Activated T-cell treated with anti-CD3 and anti-CD28 coated beads, Interleukin-2, amount 50 U/mL, for 4 hours (primary cell): Measurements from ENCODE around the gene KCP. TPM values are rescaled to one million over a fixed set of nuclear protein-coding genes. Genes with fewer than 3 reads are reported as not detected.
A peak's percentile ranks its signal among the peaks of the same experiment; 100 is the strongest.

Experiments
- ATAC-seq, 2 donors: fragments of 200-7000 bp; cut with Tn5 transposase; one replicate each; pipeline ENCODE4 v1.10.0; 2021
- DNase-seq: peaks from one replicate; pipeline ENCODE4 v3.0.0-alpha.2; 2020
- H3K27me3 Mint-ChIP-seq: one replicate; pipeline ENCODE4 v1.8.0; 2021; ENCODE audit warnings: low read depth, mixed read lengths
- H3K36me3 Mint-ChIP-seq: one replicate; pipeline ENCODE4 v1.8.0; 2022; ENCODE audit warnings: mixed read lengths; ENCODE audit not compliant: insufficient read depth
- H3K4me1 Mint-ChIP-seq: one replicate; pipeline ENCODE4 v1.8.0; 2021; ENCODE audit warnings: low read depth, mixed read lengths
- H3K4me3 Mint-ChIP-seq: one replicate; pipeline ENCODE4 v1.8.0; 2021; ENCODE audit warnings: mild to moderate bottlenecking, moderate library complexity, mixed read lengths
- H3K9me3 Mint-ChIP-seq: one replicate; pipeline ENCODE4 v1.8.0; 2021; ENCODE audit warnings: mixed read lengths
- total RNA-seq, 3 donors: library from RNA; stranded (reverse); gene quantifications; one replicate each; pipeline ENCODE4 v1.2.1, GENCODE V29; 2021

Gene KCP
- total RNA-seq, 3 donors from 2014 or later: 0.10 to 0.40 (median 0.27) TPM

GRCh38 chr7:128909625-128910568 lies 612 bp downstream of the KCP start:
- DNase-seq (no peak), ATAC-seq (no peak)
- Mint-ChIP-seq H3K4me3 (no peak overlapping the region), H3K36me3 (no peaks in the 10 kb centered on the region), H3K4me1 (peaks cover 5% of the 10 kb centered on the region), H3K9me3 (no peaks in the 10 kb centered on the region), H3K27me3 (peaks cover 58% of the 10 kb centered on the region)

- Mint-ChIP-seq H3K27me3 (peaks cover 56% of the 10 kb centered on the region), H3K9me3 (no peaks in the 10 kb centered on the region), H3K36me3 (no peaks in the 10 kb centered on the region), H3K4me1 (no peaks in the 10 kb centered on the region), H3K4me3 (no peak overlapping the region)
- no peak for DNase-seq
- no peak for ATAC-seq
Observed at GRCh38 chr7:128908750-128909624, 1.5 kb downstream of the KCP start.

GRCh38 chr7:128906766-128907559 lies 3.5 kb downstream of the KCP start:
- H3K4me1 Mint-ChIP-seq: no peaks in the 10 kb centered on the region
- no peak for ATAC-seq
- no peak overlapping the region for H3K4me3 Mint-ChIP-seq
- H3K9me3 Mint-ChIP-seq: no peaks in the 10 kb centered on the region
- no peak for DNase-seq
- peaks cover 57% of the 10 kb centered on the region for H3K27me3 Mint-ChIP-seq
- no peaks in the 10 kb centered on the region for H3K36me3 Mint-ChIP-seq

- Mint-ChIP-seq H3K4me1 (no peaks in the 10 kb centered on the region), H3K9me3 (no peaks in the 10 kb centered on the region), H3K4me3 (no peak overlapping the region), H3K27me3 (peaks cover 54% of the 10 kb centered on the region), H3K36me3 (no peaks in the 10 kb centered on the region)
- ATAC-seq (no peak), DNase-seq (no peak)
Observed at GRCh38 chr7:128906001-128906765, 4.3 kb downstream of the KCP start.

GRCh38 chr7:128904381-128905197 lies 5.9 kb downstream of the KCP start:
- peak; percentile 65 to 83 for ATAC-seq
- H3K36me3 Mint-ChIP-seq: no peaks in the 10 kb centered on the region
- H3K9me3 Mint-ChIP-seq: no peaks in the 10 kb centered on the region
- no peaks in the 10 kb centered on the region for H3K4me1 Mint-ChIP-seq
- no peak for DNase-seq
- H3K4me3 Mint-ChIP-seq: no peak overlapping the region
- H3K27me3 Mint-ChIP-seq: peaks cover 43% of the 10 kb centered on the region

- Mint-ChIP-seq H3K9me3 (no peaks in the 10 kb centered on the region), H3K4me3 (no peak overlapping the region), H3K4me1 (no peaks in the 10 kb centered on the region), H3K36me3 (no peaks in the 10 kb centered on the region), H3K27me3 (peaks cover 36% of the 10 kb centered on the region)
- no peak for ATAC-seq
- no peak for DNase-seq
Observed at GRCh38 chr7:128903621-128904361, 6.7 kb downstream of the KCP start.

GRCh38 chr7:128902761-128903585 lies 7.5 kb downstream of the KCP start:
- peaks cover 30% of the 10 kb centered on the region for H3K27me3 Mint-ChIP-seq
- no peak for ATAC-seq
- no peaks in the 10 kb centered on the region for H3K36me3 Mint-ChIP-seq
- peaks cover 4% of the 10 kb centered on the region for H3K9me3 Mint-ChIP-seq
- H3K4me1 Mint-ChIP-seq: no peaks in the 10 kb centered on the region
- no peak for DNase-seq
- no peak overlapping the region for H3K4me3 Mint-ChIP-seq

- no peak overlapping the region for H3K4me3 Mint-ChIP-seq
- DNase-seq (no peak), ATAC-seq (no peak)
- no peaks in the 10 kb centered on the region for H3K36me3 Mint-ChIP-seq
- peaks cover 15% of the 10 kb centered on the region for H3K27me3 Mint-ChIP-seq
- H3K4me1 Mint-ChIP-seq: no peaks in the 10 kb centered on the region
- peaks cover 4% of the 10 kb centered on the region for H3K9me3 Mint-ChIP-seq
Observed at GRCh38 chr7:128900237-128900636, 10.3 kb downstream of the KCP start.

GRCh38 chr7:128899392-128899791 lies 11.1 kb downstream of the KCP start:
- Mint-ChIP-seq H3K36me3 (no peaks in the 10 kb centered on the region), H3K9me3 (peaks cover 4% of the 10 kb centered on the region), H3K4me1 (no peaks in the 10 kb centered on the region), H3K4me3 (no peak overlapping the region), H3K27me3 (peaks cover 11% of the 10 kb centered on the region)
- ATAC-seq (no peak), DNase-seq (no peak)

GRCh38 chr7:128895320-128895719 lies 15.2 kb downstream of the KCP start:
- no peaks in the 10 kb centered on the region for H3K36me3 Mint-ChIP-seq
- H3K4me1 Mint-ChIP-seq: no peaks in the 10 kb centered on the region
- H3K9me3 Mint-ChIP-seq: peaks cover 4% of the 10 kb centered on the region
- H3K4me3 Mint-ChIP-seq: no peak overlapping the region
- no peak for DNase-seq
- peaks cover 14% of the 10 kb centered on the region for H3K27me3 Mint-ChIP-seq
- no peak for ATAC-seq

- Mint-ChIP-seq H3K27me3 (peaks cover 20% of the 10 kb centered on the region), H3K36me3 (no peaks in the 10 kb centered on the region), H3K4me3 (no peak overlapping the region), H3K4me1 (no peaks in the 10 kb centered on the region), H3K9me3 (peaks cover 4% of the 10 kb centered on the region)
- ATAC-seq (no peak), DNase-seq (no peak)
Observed at GRCh38 chr7:128894101-128894440, 16.4 kb downstream of the KCP start.
